Nephron (organoid): ENCODE data around the gene RASL11A.
"Not testable (repeated sequence)": the region's sequence is repeated elsewhere in the genome, so short reads cannot be mapped to it uniquely, and the experiment has no call there.

Experiments
- H3K27ac Mint-ChIP-seq, 3 experiments: 2 replicates each; pipeline ENCODE4 v1.8.0; 2020; ENCODE audit warnings: mixed read lengths in 3 of 3, mild to moderate bottlenecking in 2 of 3, moderate library complexity in 1 of 3
- H3K27me3 Mint-ChIP-seq: 2 replicates; pipeline ENCODE4 v1.8.0; 2021; ENCODE audit warnings: low read depth, mild to moderate bottlenecking, moderate library complexity, mixed read lengths
- H3K36me3 Mint-ChIP-seq: 2 replicates; pipeline ENCODE4 v1.8.0; 2020; ENCODE audit warnings: low read depth, mixed read lengths
- H3K4me1 Mint-ChIP-seq: 2 replicates; pipeline ENCODE4 v1.8.0; 2020; ENCODE audit warnings: mixed read lengths
- H3K4me3 Mint-ChIP-seq, 3 experiments: 2 replicates each; pipeline ENCODE4 v1.8.0; 2020; ENCODE audit warnings: mild to moderate bottlenecking in 3 of 3, mixed read lengths in 3 of 3, moderate library complexity in 2 of 3
- H3K9me3 Mint-ChIP-seq: 2 replicates; pipeline ENCODE4 v1.8.0; 2020; ENCODE audit warnings: mixed read lengths
- TF ChIP-seq, protein P1 (sequence below), 3 experiments: fragments of 200-600 bp; sonication (generic); IDR thresholded peaks; one replicate each; pipeline ENCODE4 v1.5.0; 2021; ENCODE audit warnings: antibody characterized with exemption in 3 of 3; ENCODE audit not compliant: unreplicated experiment in 3 of 3

RASL11A gene

DNA sequence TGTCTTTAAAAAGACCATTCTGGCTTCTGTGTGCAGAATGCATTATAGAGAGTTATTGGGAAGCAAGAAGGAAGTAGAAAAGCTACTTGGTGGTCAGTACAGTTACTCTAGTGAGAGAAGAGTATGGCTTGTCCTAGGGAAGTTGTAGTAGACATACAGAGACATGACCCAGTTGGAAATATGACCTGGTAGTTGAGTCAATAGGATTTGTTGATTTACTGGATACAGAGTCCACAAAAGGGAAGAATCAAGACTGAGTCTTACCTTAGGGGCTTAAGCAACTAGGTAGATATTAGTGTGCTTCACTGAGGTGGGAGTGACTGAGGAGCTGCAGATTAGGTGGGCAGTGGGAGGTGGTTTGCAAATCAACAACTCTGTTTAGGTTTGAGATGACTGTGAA is 48.8 kb downstream of the RASL11A start:
- Mint-ChIP-seq H3K36me3 (no peaks in the 10 kb centered on the region), H3K9me3 (no peaks in the 10 kb centered on the region)

DNA sequence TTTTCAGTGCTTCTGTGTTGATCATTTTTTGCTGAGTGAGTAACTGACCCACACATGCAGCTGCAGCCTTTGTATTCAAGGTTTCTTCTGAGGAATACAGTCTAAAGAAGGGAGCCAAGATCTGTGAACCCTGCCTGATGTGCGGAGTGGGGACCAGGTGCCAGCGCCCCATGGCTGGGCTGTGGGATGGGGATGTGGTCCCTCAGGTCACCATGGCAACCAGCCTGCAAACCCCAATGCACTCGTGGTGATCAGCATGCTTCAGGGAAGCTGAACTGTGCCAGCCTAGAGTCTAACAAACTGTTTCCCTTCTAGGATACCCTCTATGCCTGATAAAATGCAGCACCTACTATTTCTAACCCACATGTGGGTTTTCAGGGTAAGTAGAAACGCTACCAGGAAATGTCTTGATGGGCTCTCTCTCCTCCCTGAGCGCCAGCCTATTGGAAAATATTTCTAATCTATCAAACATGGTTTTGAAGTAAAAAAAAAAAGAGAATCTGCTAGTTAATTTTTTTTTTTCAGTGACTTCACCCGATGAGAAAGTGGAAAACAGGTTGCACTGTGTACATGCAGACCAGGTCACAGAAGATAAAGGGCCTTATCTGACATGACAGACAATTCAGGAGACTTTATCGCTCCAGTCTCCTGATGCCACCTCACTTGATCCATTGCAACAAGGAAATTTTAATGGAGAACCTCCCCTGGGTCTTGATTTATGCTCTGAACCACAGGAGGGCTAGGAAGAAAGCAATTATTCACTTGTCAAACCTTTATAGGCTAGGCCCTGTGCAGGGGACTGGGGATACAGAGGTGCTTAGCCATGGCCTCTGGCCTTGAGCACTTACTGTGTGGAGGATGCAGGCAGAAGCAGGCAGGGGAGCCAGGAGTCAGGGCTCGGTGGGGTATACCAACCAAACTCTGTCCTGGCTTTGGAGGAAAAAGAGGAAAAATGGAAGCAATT is 51.1 kb downstream of the RASL11A start:
- peaks cover 14% of the 10 kb centered on the region for H3K27me3 Mint-ChIP-seq
- H3K36me3 Mint-ChIP-seq = no peaks in the 10 kb centered on the region
- H3K4me1 Mint-ChIP-seq = no peaks in the 10 kb centered on the region
- no peak overlapping the region for H3K4me3 Mint-ChIP-seq
- no peak overlapping the region for H3K27ac Mint-ChIP-seq
- TF ChIP-seq, protein P1, sequence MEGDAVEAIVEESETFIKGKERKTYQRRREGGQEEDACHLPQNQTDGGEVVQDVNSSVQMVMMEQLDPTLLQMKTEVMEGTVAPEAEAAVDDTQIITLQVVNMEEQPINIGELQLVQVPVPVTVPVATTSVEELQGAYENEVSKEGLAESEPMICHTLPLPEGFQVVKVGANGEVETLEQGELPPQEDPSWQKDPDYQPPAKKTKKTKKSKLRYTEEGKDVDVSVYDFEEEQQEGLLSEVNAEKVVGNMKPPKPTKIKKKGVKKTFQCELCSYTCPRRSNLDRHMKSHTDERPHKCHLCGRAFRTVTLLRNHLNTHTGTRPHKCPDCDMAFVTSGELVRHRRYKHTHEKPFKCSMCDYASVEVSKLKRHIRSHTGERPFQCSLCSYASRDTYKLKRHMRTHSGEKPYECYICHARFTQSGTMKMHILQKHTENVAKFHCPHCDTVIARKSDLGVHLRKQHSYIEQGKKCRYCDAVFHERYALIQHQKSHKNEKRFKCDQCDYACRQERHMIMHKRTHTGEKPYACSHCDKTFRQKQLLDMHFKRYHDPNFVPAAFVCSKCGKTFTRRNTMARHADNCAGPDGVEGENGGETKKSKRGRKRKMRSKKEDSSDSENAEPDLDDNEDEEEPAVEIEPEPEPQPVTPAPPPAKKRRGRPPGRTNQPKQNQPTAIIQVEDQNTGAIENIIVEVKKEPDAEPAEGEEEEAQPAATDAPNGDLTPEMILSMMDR (IDR thresholded peaks at IDR 0.05; ENCODE audit: unreplicated experiment in 3 of 3) = no peak
- no peaks in the 10 kb centered on the region for H3K9me3 Mint-ChIP-seq

More for the DNA sequence above, 48.8 kb downstream of the RASL11A start:
- no peak overlapping the region for H3K27ac Mint-ChIP-seq
- peaks cover 21% of the 10 kb centered on the region for H3K27me3 Mint-ChIP-seq
- TF ChIP-seq, protein P1 (IDR thresholded peaks at IDR 0.05; ENCODE audit: unreplicated experiment in 3 of 3) = no peak
- no peaks in the 10 kb centered on the region for H3K4me1 Mint-ChIP-seq
- no peak overlapping the region for H3K4me3 Mint-ChIP-seq

DNA sequence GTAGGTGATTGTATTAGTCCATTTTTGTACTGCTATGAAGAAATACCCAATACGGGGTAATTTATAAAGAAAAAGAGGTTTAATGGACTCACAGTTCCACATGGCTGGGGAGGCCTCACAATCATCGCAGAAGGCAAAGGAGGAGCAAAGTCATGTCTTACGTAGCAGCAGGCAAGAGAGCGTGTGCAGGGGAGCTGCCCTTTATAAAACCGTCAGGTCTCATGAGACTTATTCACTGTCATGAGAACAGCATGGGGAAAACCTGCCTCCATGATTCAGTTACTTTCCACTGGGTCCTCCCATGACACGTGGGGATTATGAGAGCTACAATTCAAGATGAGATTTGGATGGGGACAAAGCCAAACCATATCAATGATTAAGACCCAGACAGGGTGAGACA is 51.8 kb downstream of the RASL11A start:
- not testable (repeated sequence) for H3K4me3 Mint-ChIP-seq, H3K27ac Mint-ChIP-seq, H3K9me3 Mint-ChIP-seq, H3K4me1 Mint-ChIP-seq, H3K36me3 Mint-ChIP-seq
- peaks cover 14% of the 10 kb centered on the region for H3K27me3 Mint-ChIP-seq
